SU-DHL-6 (cell line): ENCODE measurements around the gene ASTN1.

Experiments used
- H2AFZ ChIP-seq: fragments of 200-600 bp; sonication (generic); 2 replicates; pipeline ENCODE4 v1.6.1; 2014; ENCODE audit warnings: low read depth, mild to moderate bottlenecking, moderate library complexity, mixed read lengths, antibody characterized with exemption, low read length; ENCODE audit not compliant: severe bottlenecking
- H3F3A ChIP-seq: fragments of 200-600 bp; shearing (Covaris generic); 2 replicates; pipeline ENCODE4 v1.6.0; 2016; ENCODE audit warnings: antibody characterized with exemption, mild to moderate bottlenecking; ENCODE audit not compliant: insufficient read depth
- H3K27ac ChIP-seq: fragments of 200-600 bp; sonication (generic); 2 replicates; pipeline ENCODE4 v1.5.1; 2016; ENCODE audit warnings: low read depth, mild to moderate bottlenecking, low read length, moderate library complexity, mixed read lengths
- H3K27me3 ChIP-seq: fragments of 200-600 bp; sonication (generic), shearing (Covaris generic); 2 replicates; pipeline ENCODE4 v1.6.0; 2014; ENCODE audit warnings: mild to moderate bottlenecking, low read length
- H3K36me3 ChIP-seq: fragments of 200-600 bp; sonication (generic); 2 replicates; pipeline ENCODE4 v1.6.1; 2014; ENCODE audit warnings: mild to moderate bottlenecking, low read length, mixed read lengths
- H3K4me2 ChIP-seq: fragments of 300-600, 200-600 bp; shearing (Covaris generic), sonication (generic); 2 replicates; pipeline ENCODE4 v1.6.0; 2014; ENCODE audit warnings: low read length, low read depth, mild to moderate bottlenecking; ENCODE audit not compliant: poor library complexity, severe bottlenecking
- H3K4me3 ChIP-seq: fragments of 200-600 bp; sonication (generic); 2 replicates; pipeline ENCODE4 v1.5.1; 2014; ENCODE audit warnings: antibody characterized with exemption, low read length, mild to moderate bottlenecking, mixed read lengths; ENCODE audit not compliant: insufficient read depth, poor library complexity, severe bottlenecking
- H3K79me2 ChIP-seq: fragments of 200-600 bp; sonication (generic); 2 replicates; pipeline ENCODE4 v1.6.1; 2014; ENCODE audit warnings: mild to moderate bottlenecking, low read length, moderate library complexity; ENCODE audit not compliant: insufficient read depth
- H3K9ac ChIP-seq: fragments of 200-600 bp; sonication (generic); 2 replicates; pipeline ENCODE4 v1.7.0; 2014; ENCODE audit warnings: mild to moderate bottlenecking, low read length
- H3K9me2 ChIP-seq: fragments of 200-600 bp; sonication (generic); replicated peaks from 2 replicates; pipeline ENCODE4 v1.6.1; 2014; ENCODE audit warnings: low read length; ENCODE audit not compliant: insufficient read depth
- H3K9me3 ChIP-seq: fragments of 200-600 bp; sonication (generic); 2 replicates; pipeline ENCODE4 v1.6.1; 2014; ENCODE audit warnings: low read length, mixed read lengths; ENCODE audit not compliant: insufficient read depth
- H4K20me1 ChIP-seq: fragments of 200-600 bp; sonication (generic); 2 replicates; pipeline ENCODE4 v1.6.1; 2014; ENCODE audit warnings: low read depth, mild to moderate bottlenecking, antibody characterized with exemption, low read length, moderate library complexity, mixed read lengths
- CTCF ChIP-seq: fragments of 200-600 bp; sonication (generic); IDR thresholded peaks from one replicate; pipeline ENCODE4 v1.5.1; 2017; ENCODE audit warnings: antibody characterized with exemption, mild to moderate bottlenecking, low read length, moderate library complexity; ENCODE audit not compliant: insufficient read depth, poor library complexity, severe bottlenecking
- EZH2phosphoT487 ChIP-seq: fragments of 200-600 bp; sonication (generic), shearing (Covaris generic); conservative IDR thresholded peaks from 2 replicates; pipeline ENCODE4 v1.6.1; 2018; ENCODE audit warnings: mild to moderate bottlenecking, antibody characterized with exemption, low read length, moderate library complexity, mixed read lengths

The ASTN1 gene

GRCh38 chr1:177082855-177083693, 81.4 kb downstream of the ASTN1 start:
- no peaks in the 10 kb centered on the region for H4K20me1 ChIP-seq
- no peaks in the 10 kb centered on the region for H3K27me3 ChIP-seq
- no peaks in the 10 kb centered on the region for H3K9me3 ChIP-seq
- H3K4me2 ChIP-seq: no peak overlapping the region
- H3K27ac ChIP-seq: no peak overlapping the region
- no peaks in the 10 kb centered on the region for H3K9me2 ChIP-seq
- no peak overlapping the region for H2AFZ ChIP-seq
- H3F3A ChIP-seq: no peaks in the 10 kb centered on the region
- TF ChIP-seq CTCF (no peak), EZH2phosphoT487 (no peak)
- no peaks in the 10 kb centered on the region for H3K79me2 ChIP-seq
- H3K9ac ChIP-seq: no peak overlapping the region
- no peaks in the 10 kb centered on the region for H3K36me3 ChIP-seq
- H3K4me3 ChIP-seq: no peak overlapping the region

GRCh38 chr1:177080564-177080963, 83.9 kb downstream of the ASTN1 start:
- H3K27ac ChIP-seq: no peak overlapping the region
- no peaks in the 10 kb centered on the region for H3K36me3 ChIP-seq
- H3K9ac ChIP-seq: no peak overlapping the region
- TF ChIP-seq CTCF (no peak), EZH2phosphoT487 (no peak)
- no peak overlapping the region for H3K4me2 ChIP-seq
- no peaks in the 10 kb centered on the region for H4K20me1 ChIP-seq
- no peak overlapping the region for H3K4me3 ChIP-seq
- H3K9me3 ChIP-seq: no peaks in the 10 kb centered on the region
- no peaks in the 10 kb centered on the region for H3K79me2 ChIP-seq
- H3K27me3 ChIP-seq: no peaks in the 10 kb centered on the region
- no peaks in the 10 kb centered on the region for H3K9me2 ChIP-seq
- H3F3A ChIP-seq: no peaks in the 10 kb centered on the region
- no peak overlapping the region for H2AFZ ChIP-seq

GRCh38 chr1:177077734-177078499, 86.6 kb downstream of the ASTN1 start:
- Histone ChIP-seq H2AFZ (no peak overlapping the region), H3K79me2 (no peaks in the 10 kb centered on the region), H3K9me3 (no peaks in the 10 kb centered on the region), H3K9me2 (no peaks in the 10 kb centered on the region), H4K20me1 (no peaks in the 10 kb centered on the region), H3K36me3 (no peaks in the 10 kb centered on the region), H3K27ac (no peak overlapping the region), H3K27me3 (no peaks in the 10 kb centered on the region), H3K4me3 (no peak overlapping the region), H3K4me2 (no peak overlapping the region), H3F3A (no peaks in the 10 kb centered on the region), H3K9ac (no peak overlapping the region)
- TF ChIP-seq CTCF (no peak), EZH2phosphoT487 (no peak)
